Measurements from ENCODE around the gene TUNAR. TPM values are rescaled to one million over a fixed set of nuclear protein-coding genes. Genes with fewer than 3 reads are reported as not detected.

The TUNAR gene
- total and polyA plus RNA-seq, 2 experiments from 2014 or later, result 23.1 to 56.2 TPM

DNA sequence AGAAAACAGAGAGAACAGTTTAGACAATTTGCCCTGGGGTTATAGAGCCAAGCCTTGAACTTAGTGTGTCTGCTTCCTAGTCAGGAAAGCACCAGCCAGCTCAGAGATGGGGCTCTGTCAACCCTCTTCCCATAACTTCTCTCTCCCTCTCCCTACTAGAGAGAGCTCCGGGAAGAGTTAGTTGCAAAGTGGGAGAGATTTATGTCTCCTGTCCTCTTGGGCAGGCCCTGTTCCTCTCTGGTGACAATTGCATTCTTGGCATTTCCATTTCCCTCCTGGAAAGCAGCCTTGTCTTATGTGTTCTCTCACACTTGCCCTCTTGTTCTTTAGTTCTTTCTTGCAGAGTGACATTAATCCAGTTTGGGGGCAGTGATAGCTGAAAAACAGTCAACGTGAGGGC is 42.1 kb upstream of the TUNAR start (continued):
- TF ChIP-seq ZNF462 (CRISPR knock-in tag; IDR thresholded peaks at IDR 0.05), result no peak

- Histone ChIP-seq H3K79me2 (replicated peaks; ENCODE audit: insufficient read depth) (no peaks in the 10 kb centered on the region), H2AFZ (no peak overlapping the region), H3K27ac (ENCODE audit: low read depth) (no peak overlapping the region), H3K4me1 (ENCODE audit: insufficient read depth) (peaks cover 12% of the 10 kb centered on the region; the same call in 1 of the 2 replicates), H3K9me2 (ENCODE audit: insufficient read depth) (peaks cover 14% of the 10 kb centered on the region), H3F3A (replicated peaks; ENCODE audit: low read depth) (no peaks in the 10 kb centered on the region), H4K20me1 (replicated peaks; ENCODE audit: insufficient read depth) (no peaks in the 10 kb centered on the region), H3K4me2 (no peak overlapping the region), H3K27me3 (ENCODE audit: insufficient read depth) (no peaks in the 10 kb centered on the region), H3K36me3 (ENCODE audit: insufficient read depth) (no peaks in the 10 kb centered on the region), H3K4me3 (no peak overlapping the region)
- Mint-ChIP-seq H3K36me3 (ENCODE audit: low read depth) (no peaks in the 10 kb centered on the region), H3K27ac (no peak overlapping the region), H3K4me1 (peaks cover 27% of the 10 kb centered on the region), H3K4me3 (no peak overlapping the region), H3K27me3 (ENCODE audit: insufficient read depth, low read depth, poor library complexity) (peaks cover 4% of the 10 kb centered on the region), H3K9me3 (no peaks in the 10 kb centered on the region)
- DNase-seq (ENCODE audit: low spot score) (no peak), ATAC-seq (no peak)
- TF ChIP-seq ZNF462 (CRISPR knock-in tag; IDR thresholded peaks at IDR 0.05) (no peak), REST (IDR thresholded peaks at IDR 0.05; ENCODE audit: unreplicated experiment) (no peak)
These were observed 41.4 kb upstream of the TUNAR start for GRCh38 chr14:95835121-95835730.
